PC-3 (cell line): Measurements from ENCODE around the gene EVL. TPM values are rescaled to one million over a fixed set of nuclear protein-coding genes. Genes with fewer than 3 reads are reported as not detected.

Experiments
- ATAC-seq: fragments of 200-7000 bp; cut with Tn5 transposase; 2 replicates; pipeline ENCODE4 v1.9.1; 2020; ENCODE audit warnings: mild to moderate bottlenecking, moderate library complexity
- BruUV-seq: library from RNA; stranded (reverse); fragments of 400-500 nt; replicated peaks from 2 replicates; lab custom pipeline; 2021; lab: Mats Ljungman, UMichigan
- CTCF ChIA-PET: fragments of 300-600 bp; sonication (Branson Sonifier 250); formaldehyde crosslinking; loops from one replicate; lab custom pipeline; 2022; ENCODE audit warnings: antibody characterized with exemption; lab: Charles Lee
- POLR2A ChIA-PET: fragments of 300-600 bp; sonication (Branson Sonifier 250); formaldehyde crosslinking; loops from one replicate; lab custom pipeline; 2022; ENCODE audit warnings: antibody characterized with exemption; ENCODE audit not compliant: unreplicated experiment; lab: Charles Lee
- DNase-seq: peaks from one replicate; pipeline ENCODE4 v3.0.0-alpha.2; 2015
- H2AFZ ChIP-seq: fragments of 300-600 bp; sonication (generic); 2 replicates; pipeline ENCODE4 v1.6.0; 2016; ENCODE audit warnings: antibody characterized with exemption, low read length
- H3F3A ChIP-seq: fragments of 300-600 bp; sonication (generic); one replicate; pipeline ENCODE4 v1.6.0; 2017; ENCODE audit warnings: antibody characterized with exemption, low read length, control low read depth, mild to moderate bottlenecking; ENCODE audit not compliant: unreplicated experiment
- H3K27ac ChIP-seq: fragments of 300-600 bp; sonication (generic); 2 replicates; pipeline ENCODE4 v1.5.1; 2016; ENCODE audit warnings: mild to moderate bottlenecking, low read length
- H3K27me3 ChIP-seq: fragments of 300-600 bp; sonication (generic); 2 replicates; pipeline ENCODE4 v1.6.1; 2016; ENCODE audit warnings: low read length, mixed read lengths
- H3K36me3 ChIP-seq: fragments of 300-600 bp; sonication (generic); 2 replicates; pipeline ENCODE4 v1.6.1; 2016; ENCODE audit warnings: low read depth, mixed run types, low read length, mixed read lengths
- H3K4me1 ChIP-seq: fragments of 300-600 bp; sonication (generic); 2 replicates; pipeline ENCODE4 v1.5.1; 2016; ENCODE audit warnings: low read length; ENCODE audit not compliant: insufficient read depth
- H3K4me2 ChIP-seq: fragments of 300-600 bp; sonication (generic); 2 replicates; pipeline ENCODE4 v1.6.0; 2016; ENCODE audit warnings: low read length
- H3K4me3 ChIP-seq: fragments of 300-600 bp; sonication (generic); 2 replicates; pipeline ENCODE4 v1.5.1; 2016; ENCODE audit warnings: mild to moderate bottlenecking, low read length, mixed read lengths
- H3K79me2 ChIP-seq: fragments of 300-600 bp; sonication (generic); 2 replicates; pipeline ENCODE4 v1.6.1; 2017; ENCODE audit warnings: low read length, mixed read lengths
- H3K9ac ChIP-seq: fragments of 300-600 bp; sonication (generic); 2 replicates; pipeline ENCODE4 v1.6.0; 2016; ENCODE audit warnings: mild to moderate bottlenecking, low read length
- H3K9me2 ChIP-seq: fragments of 300-600 bp; sonication (generic); replicated peaks from 2 replicates; pipeline ENCODE4 v1.6.1; 2016; ENCODE audit warnings: mixed run types, low read length, mixed read lengths
- H3K9me3 ChIP-seq: fragments of 300-600 bp; sonication (generic); 2 replicates; pipeline ENCODE4 v1.6.1; 2016; ENCODE audit warnings: low read length, mixed read lengths
- H4K20me1 ChIP-seq: fragments of 300-600 bp; sonication (generic); 2 replicates; pipeline ENCODE4 v1.6.1; 2016; ENCODE audit warnings: low read length, mixed read lengths
- EZH2 ChIP-seq: fragments of 300-600 bp; sonication (generic); IDR thresholded peaks from one replicate; pipeline ENCODE4 v1.6.1; 2017; ENCODE audit warnings: antibody characterized with exemption, mild to moderate bottlenecking, low read length; ENCODE audit not compliant: unreplicated experiment
- EZH2phosphoT487 ChIP-seq: fragments of 300-600 bp; sonication (generic); IDR thresholded peaks from 2 replicates; pipeline ENCODE4 v1.6.1; 2018; ENCODE audit warnings: mild to moderate bottlenecking, antibody characterized with exemption, low read length, borderline replicate concordance
- intact Hi-C: fragments of 100-400 bp; cut with micrococcal nuclease; formaldehyde crosslinking; loops from 2 replicates; pipeline ENCODE4 v1.9.0; 2023
- total RNA-seq: library from RNA; depleted of rRNA; stranded (reverse); fragments of >200 nt; gene quantifications from 2 replicates; pipeline ENCODE4 v1.2.3, GENCODE V29; 2014
- TF ChIP-seq, protein P1 (sequence below): fragments of 300-600 bp; sonication (generic); conservative IDR thresholded peaks from 2 replicates; pipeline ENCODE4 v1.5.1; 2017; ENCODE audit warnings: antibody characterized with exemption, low read depth, mild to moderate bottlenecking, low read length

Gene EVL
- total RNA-seq, 1 experiment from 2014 or later, result 26.5 TPM

DNA sequence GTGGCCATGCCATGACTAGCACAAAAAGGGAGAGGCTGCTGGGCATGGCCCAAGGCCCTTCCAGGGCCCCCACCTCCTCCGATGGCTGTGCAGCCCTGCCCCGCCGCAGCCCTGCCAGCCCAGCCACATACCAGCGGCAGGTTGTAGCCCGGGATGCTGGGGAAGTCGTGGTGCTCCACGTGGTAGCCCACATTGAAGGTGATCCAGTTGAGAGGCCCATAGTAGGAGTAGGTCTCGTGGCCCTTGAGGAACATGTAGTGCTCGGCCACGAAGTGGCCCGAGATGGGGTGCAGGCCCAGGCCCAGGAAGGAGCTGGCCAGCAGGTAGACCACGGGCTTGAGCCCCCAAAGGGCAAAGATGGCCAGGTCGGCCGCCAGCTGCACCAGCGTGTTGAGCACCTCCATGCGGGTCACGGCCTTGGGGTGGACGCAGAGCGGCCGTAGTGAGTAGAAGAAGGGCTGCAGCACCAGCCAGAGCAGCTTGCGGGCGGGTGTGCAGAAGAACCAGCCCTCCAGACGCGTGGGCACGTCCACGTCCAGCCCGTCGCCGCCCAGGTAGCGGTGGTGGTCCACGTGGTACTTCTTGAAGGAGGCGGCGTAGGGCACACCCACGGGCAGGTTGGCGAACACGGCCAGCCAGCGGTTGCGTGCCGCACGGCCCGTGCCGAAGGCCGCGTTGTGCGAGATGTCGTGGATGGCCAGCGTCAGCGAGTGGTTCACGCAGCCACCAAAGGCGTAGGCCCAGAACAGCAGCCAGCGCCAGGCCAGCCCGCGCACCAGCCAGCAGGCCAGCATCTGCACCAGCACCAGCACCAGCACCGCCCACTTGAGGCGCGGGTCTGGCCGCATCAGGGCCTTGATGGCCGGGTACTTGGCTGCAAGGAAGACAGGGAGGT is 83.9 kb downstream of the EVL start:
- DNase-seq, result no peak
- TF ChIP-seq, protein P1, sequence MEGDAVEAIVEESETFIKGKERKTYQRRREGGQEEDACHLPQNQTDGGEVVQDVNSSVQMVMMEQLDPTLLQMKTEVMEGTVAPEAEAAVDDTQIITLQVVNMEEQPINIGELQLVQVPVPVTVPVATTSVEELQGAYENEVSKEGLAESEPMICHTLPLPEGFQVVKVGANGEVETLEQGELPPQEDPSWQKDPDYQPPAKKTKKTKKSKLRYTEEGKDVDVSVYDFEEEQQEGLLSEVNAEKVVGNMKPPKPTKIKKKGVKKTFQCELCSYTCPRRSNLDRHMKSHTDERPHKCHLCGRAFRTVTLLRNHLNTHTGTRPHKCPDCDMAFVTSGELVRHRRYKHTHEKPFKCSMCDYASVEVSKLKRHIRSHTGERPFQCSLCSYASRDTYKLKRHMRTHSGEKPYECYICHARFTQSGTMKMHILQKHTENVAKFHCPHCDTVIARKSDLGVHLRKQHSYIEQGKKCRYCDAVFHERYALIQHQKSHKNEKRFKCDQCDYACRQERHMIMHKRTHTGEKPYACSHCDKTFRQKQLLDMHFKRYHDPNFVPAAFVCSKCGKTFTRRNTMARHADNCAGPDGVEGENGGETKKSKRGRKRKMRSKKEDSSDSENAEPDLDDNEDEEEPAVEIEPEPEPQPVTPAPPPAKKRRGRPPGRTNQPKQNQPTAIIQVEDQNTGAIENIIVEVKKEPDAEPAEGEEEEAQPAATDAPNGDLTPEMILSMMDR, result no peak
- TF ChIP-seq EZH2 (no peak), EZH2phosphoT487 (no peak)
- Histone ChIP-seq H3F3A (no peaks in the 10 kb centered on the region), H3K9me2 (no peaks in the 10 kb centered on the region), H3K4me1 (peaks cover 12% of the 10 kb centered on the region), H3K4me2 (no peak overlapping the region), H3K36me3 (no peaks in the 10 kb centered on the region), H3K9ac (no peak overlapping the region), H3K9me3 (no peaks in the 10 kb centered on the region), H3K79me2 (no peaks in the 10 kb centered on the region), H3K27me3 (no peaks in the 10 kb centered on the region), H3K4me3 (no peak overlapping the region), H3K27ac (no peak overlapping the region), H4K20me1 (no peaks in the 10 kb centered on the region), H2AFZ (no peak overlapping the region)
- ChIA-PET POLR2A (no interaction called here), CTCF (no interaction called here)
- no TSS peak for BruUV-seq
- no peak for ATAC-seq
- intact Hi-C loops, result no loop called here

DNA sequence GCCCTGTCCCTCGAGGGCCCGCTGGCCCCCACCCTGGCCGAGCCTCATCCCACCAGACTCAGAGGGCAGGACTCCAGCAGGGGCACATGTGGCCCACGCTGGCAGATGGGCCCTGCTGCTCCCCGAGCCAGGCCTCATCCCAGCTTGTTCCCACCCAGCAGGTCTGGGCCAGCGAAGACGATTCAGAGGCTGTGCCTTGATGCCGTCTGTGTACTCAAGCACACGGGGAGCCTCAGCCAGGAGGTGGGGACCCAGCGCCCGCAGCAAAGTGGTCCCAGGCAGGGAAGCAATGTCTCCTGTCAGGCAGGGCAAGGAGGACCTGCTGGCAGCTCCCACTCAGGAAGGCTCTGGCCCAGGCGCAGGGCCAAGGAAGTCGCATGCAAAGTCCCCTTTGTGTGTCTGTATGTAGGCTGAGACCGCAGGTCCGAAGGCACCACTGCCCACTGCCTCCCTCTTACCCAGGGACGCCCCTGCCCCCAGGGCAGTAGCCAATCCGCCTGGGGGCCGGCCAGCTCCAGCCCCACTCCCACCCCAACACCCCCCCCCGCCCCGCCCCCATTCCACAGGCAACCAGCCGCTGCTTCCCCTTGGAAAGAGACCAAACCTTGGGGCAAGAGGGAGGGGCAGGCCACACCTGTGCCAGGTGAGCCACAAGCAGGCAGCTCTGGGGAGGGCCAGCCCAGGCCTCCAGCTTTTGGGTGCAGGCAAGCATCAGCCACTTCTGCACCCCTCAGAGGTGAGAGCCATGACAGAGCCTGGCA is 84.8 kb downstream of the EVL start:
- no TSS peak for BruUV-seq
- Histone ChIP-seq H2AFZ (no peak overlapping the region), H3K9me2 (no peaks in the 10 kb centered on the region), H3K4me1 (peaks cover 12% of the 10 kb centered on the region), H3K9me3 (no peaks in the 10 kb centered on the region), H3F3A (no peaks in the 10 kb centered on the region), H3K36me3 (no peaks in the 10 kb centered on the region), H3K4me2 (peak overlapping the region; percentile 34; the same call in 1 of the 2 replicates), H3K27me3 (no peaks in the 10 kb centered on the region), H4K20me1 (no peaks in the 10 kb centered on the region), H3K9ac (no peak overlapping the region), H3K4me3 (no peak overlapping the region), H3K79me2 (no peaks in the 10 kb centered on the region), H3K27ac (no peak overlapping the region)
- CTCF ChIA-PET, result no interaction called here
- POLR2A ChIA-PET, result no interaction called here
- ATAC-seq (peak; percentile 52), DNase-seq (peak; percentile 52)
- no peak for TF ChIP-seq EZH2phosphoT487
- TF ChIP-seq, protein P1, result no peak
- TF ChIP-seq EZH2, result no peak
- intact Hi-C loops, result no loop called here
